Liver (tissue), 3 donors: ENCODE measurements around the gene U2AF1L4.

Experiments used
- EGR1 ChIP-seq, 2 donors: IDR thresholded peaks; 2 replicates each; pipeline ENCODE4 v1.6.1; 2016 to 2018; ENCODE audit warnings: antibody characterized with exemption in 2 of 2, low read depth in 2 of 2
- FOXA1 ChIP-seq: IDR thresholded peaks from 2 replicates; pipeline ENCODE4 v1.6.1; 2016; ENCODE audit warnings: antibody characterized with exemption
- GABPA ChIP-seq, 2 donors: IDR thresholded peaks in 1 of 2; conservative IDR thresholded peaks in 1 of 2; 2 replicates each; pipeline ENCODE4 v1.6.1; 2016; ENCODE audit warnings: antibody characterized with exemption in 2 of 2, mild to moderate bottlenecking in 1 of 2, moderate library complexity in 1 of 2
- JUND ChIP-seq, 2 donors: IDR thresholded peaks; 2 replicates each; pipeline ENCODE4 v1.6.1; 2016; ENCODE audit warnings: antibody characterized with exemption in 2 of 2
- RAD21 ChIP-seq, 2 donors: IDR thresholded peaks; 2 replicates each; pipeline ENCODE4 v1.6.1; 2016; ENCODE audit warnings: antibody characterized with exemption in 2 of 2, mild to moderate bottlenecking in 2 of 2
- RXRA ChIP-seq, 2 donors: IDR thresholded peaks; 2 replicates each; pipeline ENCODE4 v1.6.1; 2017 to 2018; ENCODE audit warnings: antibody characterized with exemption in 2 of 2, mild to moderate bottlenecking in 1 of 2
- TAF1 ChIP-seq: conservative IDR thresholded peaks from 2 replicates; pipeline ENCODE4 v1.6.1; 2016; ENCODE audit warnings: antibody characterized with exemption, mild to moderate bottlenecking
- YY1 ChIP-seq: IDR thresholded peaks from 2 replicates; pipeline ENCODE4 v1.6.1; 2016; ENCODE audit warnings: antibody characterized with exemption, mild to moderate bottlenecking
- TF ChIP-seq, protein P1 (sequence below): fragments of 150-350 bp; IDR thresholded peaks from 2 replicates; pipeline ENCODE4 v1.5.1; 2017; ENCODE audit warnings: improper control_type of control experiment, low read depth, low read length; ENCODE audit not compliant: missing input control
- TF ChIP-seq, protein P2 (sequence below): IDR thresholded peaks from 2 replicates; pipeline ENCODE4 v1.6.1; 2016; ENCODE audit warnings: antibody characterized with exemption
- TF ChIP-seq, protein P3 (sequence below): IDR thresholded peaks from 2 replicates; pipeline ENCODE4 v1.6.1; 2016; ENCODE audit warnings: antibody characterized with exemption
- TF ChIP-seq, protein P4 (sequence below): IDR thresholded peaks from 2 replicates; pipeline ENCODE4 v1.6.1; 2016; ENCODE audit warnings: antibody characterized with exemption, mild to moderate bottlenecking
- TF ChIP-seq, protein P5 (sequence below): IDR thresholded peaks from 2 replicates; pipeline ENCODE4 v1.6.1; 2016; ENCODE audit warnings: antibody characterized with exemption
- donor health status: healthy.
- donor health status: healthy.

DNA sequence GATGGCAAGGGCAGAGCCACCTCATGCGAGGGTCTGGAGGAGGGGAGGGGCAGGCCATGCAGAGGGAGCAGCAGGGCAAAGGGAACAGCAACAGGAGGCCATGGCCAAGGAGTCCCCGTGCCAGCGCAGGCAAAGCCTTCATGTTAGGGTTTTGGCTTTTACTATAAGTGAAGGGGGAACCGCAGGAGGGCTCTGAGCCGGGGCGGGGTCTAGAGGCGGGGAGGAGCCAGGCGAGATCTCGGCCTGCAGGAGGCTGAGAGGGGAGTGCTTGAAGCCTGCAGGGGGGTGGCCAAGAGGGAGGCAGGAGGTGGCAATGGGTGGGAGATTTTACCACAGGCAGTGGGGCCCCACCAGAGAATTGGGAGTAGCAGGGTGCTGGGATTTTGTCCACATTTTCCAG is 36.4 kb upstream of the U2AF1L4 start:
- TF ChIP-seq JUND (IDR thresholded peaks at IDR 0.05) (no peak), GABPA (IDR thresholded peaks at IDR 0.05 in 1 of 2, conservative IDR thresholded peaks at IDR 0.05 in 1 of 2) (no peak), RXRA (IDR thresholded peaks at IDR 0.05) (no peak), TAF1 (no peak), YY1 (no peak), RAD21 (IDR thresholded peaks at IDR 0.05) (no peak), EGR1 (IDR thresholded peaks at IDR 0.05; ENCODE audit: low read depth in 2 of 2) (no peak), FOXA1 (no peak)
- TF ChIP-seq, protein P1, sequence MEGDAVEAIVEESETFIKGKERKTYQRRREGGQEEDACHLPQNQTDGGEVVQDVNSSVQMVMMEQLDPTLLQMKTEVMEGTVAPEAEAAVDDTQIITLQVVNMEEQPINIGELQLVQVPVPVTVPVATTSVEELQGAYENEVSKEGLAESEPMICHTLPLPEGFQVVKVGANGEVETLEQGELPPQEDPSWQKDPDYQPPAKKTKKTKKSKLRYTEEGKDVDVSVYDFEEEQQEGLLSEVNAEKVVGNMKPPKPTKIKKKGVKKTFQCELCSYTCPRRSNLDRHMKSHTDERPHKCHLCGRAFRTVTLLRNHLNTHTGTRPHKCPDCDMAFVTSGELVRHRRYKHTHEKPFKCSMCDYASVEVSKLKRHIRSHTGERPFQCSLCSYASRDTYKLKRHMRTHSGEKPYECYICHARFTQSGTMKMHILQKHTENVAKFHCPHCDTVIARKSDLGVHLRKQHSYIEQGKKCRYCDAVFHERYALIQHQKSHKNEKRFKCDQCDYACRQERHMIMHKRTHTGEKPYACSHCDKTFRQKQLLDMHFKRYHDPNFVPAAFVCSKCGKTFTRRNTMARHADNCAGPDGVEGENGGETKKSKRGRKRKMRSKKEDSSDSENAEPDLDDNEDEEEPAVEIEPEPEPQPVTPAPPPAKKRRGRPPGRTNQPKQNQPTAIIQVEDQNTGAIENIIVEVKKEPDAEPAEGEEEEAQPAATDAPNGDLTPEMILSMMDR: no peak
- TF ChIP-seq, protein P2, sequence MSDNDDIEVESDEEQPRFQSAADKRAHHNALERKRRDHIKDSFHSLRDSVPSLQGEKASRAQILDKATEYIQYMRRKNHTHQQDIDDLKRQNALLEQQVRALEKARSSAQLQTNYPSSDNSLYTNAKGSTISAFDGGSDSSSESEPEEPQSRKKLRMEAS: no peak
- TF ChIP-seq, protein P3, sequence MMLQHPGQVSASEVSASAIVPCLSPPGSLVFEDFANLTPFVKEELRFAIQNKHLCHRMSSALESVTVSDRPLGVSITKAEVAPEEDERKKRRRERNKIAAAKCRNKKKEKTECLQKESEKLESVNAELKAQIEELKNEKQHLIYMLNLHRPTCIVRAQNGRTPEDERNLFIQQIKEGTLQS: no peak
- TF ChIP-seq, protein P4, sequence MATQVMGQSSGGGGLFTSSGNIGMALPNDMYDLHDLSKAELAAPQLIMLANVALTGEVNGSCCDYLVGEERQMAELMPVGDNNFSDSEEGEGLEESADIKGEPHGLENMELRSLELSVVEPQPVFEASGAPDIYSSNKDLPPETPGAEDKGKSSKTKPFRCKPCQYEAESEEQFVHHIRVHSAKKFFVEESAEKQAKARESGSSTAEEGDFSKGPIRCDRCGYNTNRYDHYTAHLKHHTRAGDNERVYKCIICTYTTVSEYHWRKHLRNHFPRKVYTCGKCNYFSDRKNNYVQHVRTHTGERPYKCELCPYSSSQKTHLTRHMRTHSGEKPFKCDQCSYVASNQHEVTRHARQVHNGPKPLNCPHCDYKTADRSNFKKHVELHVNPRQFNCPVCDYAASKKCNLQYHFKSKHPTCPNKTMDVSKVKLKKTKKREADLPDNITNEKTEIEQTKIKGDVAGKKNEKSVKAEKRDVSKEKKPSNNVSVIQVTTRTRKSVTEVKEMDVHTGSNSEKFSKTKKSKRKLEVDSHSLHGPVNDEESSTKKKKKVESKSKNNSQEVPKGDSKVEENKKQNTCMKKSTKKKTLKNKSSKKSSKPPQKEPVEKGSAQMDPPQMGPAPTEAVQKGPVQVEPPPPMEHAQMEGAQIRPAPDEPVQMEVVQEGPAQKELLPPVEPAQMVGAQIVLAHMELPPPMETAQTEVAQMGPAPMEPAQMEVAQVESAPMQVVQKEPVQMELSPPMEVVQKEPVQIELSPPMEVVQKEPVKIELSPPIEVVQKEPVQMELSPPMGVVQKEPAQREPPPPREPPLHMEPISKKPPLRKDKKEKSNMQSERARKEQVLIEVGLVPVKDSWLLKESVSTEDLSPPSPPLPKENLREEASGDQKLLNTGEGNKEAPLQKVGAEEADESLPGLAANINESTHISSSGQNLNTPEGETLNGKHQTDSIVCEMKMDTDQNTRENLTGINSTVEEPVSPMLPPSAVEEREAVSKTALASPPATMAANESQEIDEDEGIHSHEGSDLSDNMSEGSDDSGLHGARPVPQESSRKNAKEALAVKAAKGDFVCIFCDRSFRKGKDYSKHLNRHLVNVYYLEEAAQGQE: no peak
- TF ChIP-seq, protein P5, sequence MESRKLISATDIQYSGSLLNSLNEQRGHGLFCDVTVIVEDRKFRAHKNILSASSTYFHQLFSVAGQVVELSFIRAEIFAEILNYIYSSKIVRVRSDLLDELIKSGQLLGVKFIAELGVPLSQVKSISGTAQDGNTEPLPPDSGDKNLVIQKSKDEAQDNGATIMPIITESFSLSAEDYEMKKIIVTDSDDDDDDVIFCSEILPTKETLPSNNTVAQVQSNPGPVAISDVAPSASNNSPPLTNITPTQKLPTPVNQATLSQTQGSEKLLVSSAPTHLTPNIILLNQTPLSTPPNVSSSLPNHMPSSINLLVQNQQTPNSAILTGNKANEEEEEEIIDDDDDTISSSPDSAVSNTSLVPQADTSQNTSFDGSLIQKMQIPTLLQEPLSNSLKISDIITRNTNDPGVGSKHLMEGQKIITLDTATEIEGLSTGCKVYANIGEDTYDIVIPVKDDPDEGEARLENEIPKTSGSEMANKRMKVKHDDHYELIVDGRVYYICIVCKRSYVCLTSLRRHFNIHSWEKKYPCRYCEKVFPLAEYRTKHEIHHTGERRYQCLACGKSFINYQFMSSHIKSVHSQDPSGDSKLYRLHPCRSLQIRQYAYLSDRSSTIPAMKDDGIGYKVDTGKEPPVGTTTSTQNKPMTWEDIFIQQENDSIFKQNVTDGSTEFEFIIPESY: no peak
